IMR-90 (cell line): Measurements from ENCODE around the gene HNRNPM. TPM values are rescaled to one million over a fixed set of nuclear protein-coding genes. Genes with fewer than 3 reads are reported as not detected.

Experiments
- ATAC-seq: fragments of 200-7000 bp; cut with Tn5 transposase; 2 replicates; pipeline ENCODE4 v1.9.1; 2020; ENCODE audit warnings: low read depth, mild to moderate bottlenecking, moderate library complexity
- BruUV-seq: library from RNA; stranded (reverse); fragments of 400-500 nt; replicated peaks from 2 replicates; lab custom pipeline; 2021; lab: Mats Ljungman, UMichigan
- CTCF ChIA-PET: fragments of 300-600 bp; formaldehyde crosslinking; extraction: SDS; loops from one replicate; lab custom pipeline; 2021; ENCODE audit warnings: antibody characterized with exemption; lab: Yijun Ruan, JAX
- POLR2A ChIA-PET: fragments of 300-600 bp; sonication (Branson Sonifier 250); formaldehyde crosslinking; loops from one replicate; lab custom pipeline; 2022; ENCODE audit warnings: antibody characterized with exemption; ENCODE audit not compliant: unreplicated experiment; lab: Charles Lee
- DNase-seq: peaks from one replicate; pipeline ENCODE4 v3.0.0; 2013
- H2AFZ ChIP-seq: replicated peaks from 2 replicates; pipeline ENCODE3; 2013; ENCODE audit warnings: low read length, mild to moderate bottlenecking; ENCODE audit not compliant: poor library complexity
- H2AK5ac ChIP-seq: 2 replicates; pipeline ENCODE4 v1.6.1; 2013; ENCODE audit warnings: low read depth, low read length, inconsistent platforms
- H2AK9ac ChIP-seq: replicated peaks from 2 replicates; pipeline ENCODE3; 2013; ENCODE audit warnings: mild to moderate bottlenecking, low read depth, low read length, moderate library complexity; ENCODE audit not compliant: poor library complexity
- H2BK120ac ChIP-seq: 2 replicates; pipeline ENCODE4 v1.6.1; 2013; ENCODE audit warnings: low read depth, low read length, inconsistent platforms
- H2BK15ac ChIP-seq: 3 replicates; pipeline ENCODE4 v1.6.1; 2013; ENCODE audit warnings: low read depth, low read length, inconsistent platforms
- H2BK20ac ChIP-seq: 2 replicates; pipeline ENCODE4 v1.6.1; 2013; ENCODE audit warnings: low read depth, mild to moderate bottlenecking, inconsistent platforms, low read length, moderate library complexity
- H2BK5ac ChIP-seq: 2 replicates; pipeline ENCODE4 v1.6.1; 2013; ENCODE audit warnings: mild to moderate bottlenecking, low read depth, low read length, inconsistent platforms; ENCODE audit not compliant: poor library complexity, severe bottlenecking
- H3K14ac ChIP-seq: replicated peaks from 2 replicates; pipeline ENCODE4 v1.6.1; 2013; ENCODE audit warnings: low read depth, low read length, inconsistent platforms
- H3K18ac ChIP-seq: 2 replicates; pipeline ENCODE4 v1.6.1; 2013; ENCODE audit warnings: low read depth, low read length, control low read depth
- H3K23ac ChIP-seq: 2 replicates; pipeline ENCODE4 v1.6.1; 2013; ENCODE audit warnings: low read depth, low read length, inconsistent platforms
- H3K27ac ChIP-seq: 2 replicates; pipeline ENCODE4 v1.5.1; 2013; ENCODE audit warnings: mild to moderate bottlenecking, control low read depth, low read length; ENCODE audit not compliant: insufficient read depth
- H3K27me3 ChIP-seq: 2 replicates; pipeline ENCODE4 v1.6.1; 2013; ENCODE audit warnings: low read length; ENCODE audit not compliant: control insufficient read depth, insufficient read depth
- H3K36me3 ChIP-seq: 2 replicates; pipeline ENCODE4 v1.6.1; 2013; ENCODE audit warnings: low read length, mixed read lengths; ENCODE audit not compliant: control insufficient read depth, insufficient read depth
- H3K4ac ChIP-seq: 2 replicates; pipeline ENCODE4 v1.6.1; 2013; ENCODE audit warnings: low read depth, low read length, inconsistent platforms
- H3K4me1 ChIP-seq: 2 replicates; pipeline ENCODE4 v1.6.1; 2013; ENCODE audit warnings: low read length, mixed read lengths; ENCODE audit not compliant: control insufficient read depth, insufficient read depth
- H3K4me2 ChIP-seq: 2 replicates; pipeline ENCODE4 v1.6.1; 2013; ENCODE audit warnings: low read depth, mild to moderate bottlenecking, control low read depth, low read length, moderate library complexity
- H3K4me3 ChIP-seq: 2 replicates; pipeline ENCODE4 v1.5.1; 2013; ENCODE audit warnings: low read depth, mild to moderate bottlenecking, control low read depth, low read length, moderate library complexity; ENCODE audit not compliant: insufficient read depth
- H3K56ac ChIP-seq: 2 replicates; pipeline ENCODE4 v1.6.1; 2013; ENCODE audit warnings: low read length, inconsistent platforms; ENCODE audit not compliant: insufficient read depth; ENCODE audit errors: extremely low read depth
- H3K79me1 ChIP-seq, 2 experiments: 2 replicates each; pipeline ENCODE4 v1.6.1; 2013; ENCODE audit warnings: low read length in 2 of 2, inconsistent platforms in 1 of 2, low read depth in 1 of 2
- H3K9ac ChIP-seq: 2 replicates; pipeline ENCODE4 v1.6.1; 2013; ENCODE audit warnings: low read depth, low read length, control low read depth
- H3K9me1 ChIP-seq: 2 replicates; pipeline ENCODE4 v1.6.1; 2013; ENCODE audit warnings: low read length, inconsistent platforms; ENCODE audit not compliant: insufficient read depth
- H3K9me3 ChIP-seq: 2 replicates; pipeline ENCODE4 v1.6.1; 2013; ENCODE audit warnings: low read length; ENCODE audit not compliant: control insufficient read depth, insufficient read depth
- H4K20me1 ChIP-seq: 2 replicates; pipeline ENCODE4 v1.6.1; 2013; ENCODE audit warnings: low read length, inconsistent platforms; ENCODE audit not compliant: insufficient read depth
- H4K5ac ChIP-seq: 2 replicates; pipeline ENCODE4 v1.6.1; 2013; ENCODE audit warnings: mild to moderate bottlenecking, low read depth, low read length, control low read depth
- H4K8ac ChIP-seq, 2 experiments: 2 replicates each; pipeline ENCODE4 v1.6.1; 2013; ENCODE audit warnings: low read depth in 2 of 2, low read length in 2 of 2, control low read depth in 1 of 2, inconsistent platforms in 1 of 2
- H4K91ac ChIP-seq: 2 replicates; pipeline ENCODE4 v1.6.1; 2013; ENCODE audit warnings: low read depth, low read length, inconsistent platforms; ENCODE audit not compliant: insufficient read depth
- BHLHE40 ChIP-seq: fragments of 150-350 bp; IDR thresholded peaks from 2 replicates; pipeline ENCODE4 v1.6.1; 2016; ENCODE audit warnings: mild to moderate bottlenecking, low read depth, low read length
- CEBPB ChIP-seq: IDR thresholded peaks from 2 replicates; pipeline ENCODE4 v1.6.1; 2012; ENCODE audit warnings: low read depth, low read length, improper control_type of control experiment
- CTCF ChIP-seq: conservative IDR thresholded peaks from 2 replicates; pipeline ENCODE4 v1.5.1; 2012; ENCODE audit warnings: mild to moderate bottlenecking, low read depth, low read length, improper control_type of control experiment
- FOS ChIP-seq: fragments of 150-350 bp; IDR thresholded peaks from 2 replicates; pipeline ENCODE4 v1.6.1; 2016; ENCODE audit warnings: low read depth, low read length
- MAFK ChIP-seq: IDR thresholded peaks from 2 replicates; pipeline ENCODE4 v1.6.1; 2012; ENCODE audit warnings: low read depth, low read length, improper control_type of control experiment
- MAZ ChIP-seq: IDR thresholded peaks from 2 replicates; pipeline ENCODE4 v1.6.1; 2012; ENCODE audit warnings: low read depth, mild to moderate bottlenecking, low read length, improper control_type of control experiment, moderate library complexity, borderline replicate concordance
- MXI1 ChIP-seq: IDR thresholded peaks from 2 replicates; pipeline ENCODE4 v1.6.1; 2012; ENCODE audit warnings: low read depth, mild to moderate bottlenecking, low read length, moderate library complexity, borderline replicate concordance
- NFE2L2 ChIP-seq: fragments of 150-350 bp; IDR thresholded peaks from 2 replicates; pipeline ENCODE4 v1.6.1; 2016; ENCODE audit warnings: low read depth, mild to moderate bottlenecking, low read length
- POLR2A ChIP-seq: IDR thresholded peaks from 2 replicates; pipeline ENCODE4 v1.6.1; 2012; ENCODE audit warnings: mild to moderate bottlenecking, low read depth, low read length
- RAD21 ChIP-seq: IDR thresholded peaks from 2 replicates; pipeline ENCODE4 v1.6.1; 2012; ENCODE audit warnings: low read length, improper control_type of control experiment
- RCOR1 ChIP-seq: IDR thresholded peaks from 2 replicates; pipeline ENCODE4 v1.6.1; 2012; ENCODE audit warnings: mild to moderate bottlenecking, low read length, improper control_type of control experiment; ENCODE audit not compliant: insufficient replicate concordance
- RFX5 ChIP-seq: IDR thresholded peaks from 2 replicates; pipeline ENCODE4 v1.8.0; 2012; ENCODE audit warnings: low read depth, mild to moderate bottlenecking, low read length, moderate library complexity
- SMC3 ChIP-seq: fragments of 150-350 bp; IDR thresholded peaks from 2 replicates; pipeline ENCODE4 v1.6.1; 2016; ENCODE audit warnings: low read depth, mild to moderate bottlenecking, antibody characterized with exemption, low read length, moderate library complexity
- WGBS, 2 experiments: methylation state at CpG; one replicate each; pipeline versions ENCODE4 v1.1.5 to v1.1.7; 2013; ENCODE audit warnings: missing lambda C conversion rate in 2 of 2; ENCODE audit not compliant: insufficient read length in 1 of 2; ENCODE audit errors: extremely low coverage in 2 of 2; 5-methylcytosine and 5-hydroxymethylcytosine counted together
- dilution Hi-C: fragments of 300-500 bp; cut with HindIII; formaldehyde crosslinking; loops from one replicate; pipeline ENCODE4 v1.14.3; 2018; ENCODE audit warnings: low sequenced_read_pairs; ENCODE audit not compliant: unreplicated experiment
- in situ Hi-C: fragments of 300-500 bp; cut with MboI; formaldehyde crosslinking; loops from 3 replicates; pipeline ENCODE4 v1.14.3; 2019; ENCODE audit warnings: low sequenced_read_pairs, inconsistent platforms, mixed read lengths
- intact Hi-C: fragments of 100-400 bp; cut with micrococcal nuclease; formaldehyde crosslinking; loops from 2 replicates; pipeline ENCODE4 v1.10.0; 2022
- polyA plus RNA-seq, 3 experiments: library from polyadenylated mRNA; depleted of rRNA; stranded (reverse); fragments of >200 nt; gene quantifications; 2 replicates each; pipeline ENCODE4 v1.2.3, GENCODE V29; 2012; ENCODE audit warnings: low replicate concordance in 1 of 3
- total RNA-seq: library from RNA; depleted of rRNA; stranded (reverse); fragments of >200 nt; gene quantifications from 2 replicates; pipeline ENCODE4 v1.2.3, GENCODE V29; 2012
- TF ChIP-seq, protein P1 (sequence below): fragments of 150-350 bp; IDR thresholded peaks from 2 replicates; pipeline ENCODE4 v1.6.1; 2016; ENCODE audit warnings: low read depth, mild to moderate bottlenecking, low read length, moderate library complexity, borderline replicate concordance
- TF ChIP-seq, protein P2 (sequence below): fragments of 150-350 bp; IDR thresholded peaks from 2 replicates; pipeline ENCODE4 v1.6.1; 2017; ENCODE audit warnings: mild to moderate bottlenecking, antibody characterized with exemption, low read length, low read depth

Gene HNRNPM
- total and polyA plus RNA-seq, 2 of the 4 experiments (the other 2 are of a cell fraction): 75.6 to 197 TPM

DNA sequence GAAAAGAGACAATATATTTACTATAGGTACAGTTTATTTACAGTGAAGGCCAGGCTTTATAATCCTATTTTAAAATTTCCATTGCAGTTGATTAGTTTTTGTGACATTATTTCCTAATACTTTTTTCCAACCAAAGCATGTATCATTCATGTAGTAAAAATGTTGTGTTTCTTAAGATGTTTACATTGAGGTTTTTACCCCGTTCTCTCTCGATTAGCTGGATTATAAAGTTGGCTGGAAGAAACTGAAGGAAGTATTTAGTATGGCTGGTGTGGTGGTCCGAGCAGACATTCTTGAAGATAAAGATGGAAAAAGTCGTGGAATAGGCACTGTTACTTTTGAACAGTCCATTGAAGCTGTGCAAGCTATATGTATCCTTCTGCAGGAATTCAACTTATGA, 21.2 kb downstream of the HNRNPM start:
- peak overlapping the region; percentile 68; the same call in 1 of the 2 replicates for H3K14ac ChIP-seq
- H3K9me1 ChIP-seq: peaks cover 47% of the 10 kb centered on the region
- no peak overlapping the region for H2AK9ac ChIP-seq
- H4K91ac ChIP-seq: peak overlapping the region; percentile 46; the same call in 1 of the 2 replicates
- H3K27me3 ChIP-seq: no peaks in the 10 kb centered on the region
- WGBS, 2 experiments: 0% methylated on average over 2 of the region's 4 CpGs; no CpG with 5 or more reads in 1 of the 2 experiments
- H2AK5ac ChIP-seq: peak overlapping the region; percentile 2; the same call in 1 of the 2 replicates
- in situ Hi-C loops (no loop called here), intact Hi-C loops (no loop called here), dilution Hi-C loops (no loop called here)
- peaks cover 50 to 89% of the 10 kb centered on the region in 2 experiments for H3K79me1 ChIP-seq
- H3K4ac ChIP-seq: peak overlapping the region; percentile 71; the same call in 1 of the 2 replicates
- no peak overlapping the region for H2BK15ac ChIP-seq
- ATAC-seq (peak; percentile 82), DNase-seq (peak; percentile 91)
- H3K23ac ChIP-seq: peak overlapping the region; percentile 69; the same call in 1 of the 2 replicates
- no peak overlapping the region for H2AFZ ChIP-seq
- H2BK20ac ChIP-seq: peak overlapping the region; percentile 86; the same call in 1 of the 2 replicates
- peaks cover 56% of the 10 kb centered on the region for H3K36me3 ChIP-seq
- H3K9ac ChIP-seq: no peak overlapping the region
- peak overlapping the region; percentile 53; the same call in 1 of the 2 replicates for H3K18ac ChIP-seq
- ChIA-PET CTCF (interaction anchor here (1.4 kb wide), 1 partner anchor 9 kb away, joined by 6 read pairs; no protein-coding TSS in a partner anchor), POLR2A (no interaction called here)
- peak overlapping the region; percentile 98 for H2BK5ac ChIP-seq
- peak overlapping the region; percentile 76 for H2BK120ac ChIP-seq
- H3K4me2 ChIP-seq: peak overlapping the region; percentile 67; the same call in 1 of the 2 replicates
- no TSS peak for BruUV-seq
- H4K8ac ChIP-seq: peak overlapping the region in 1 of 2 experiments; percentile 64; a peak in 2 of 4 replicates
- peaks cover 91% of the 10 kb centered on the region for H4K20me1 ChIP-seq
- peak overlapping the region; percentile 87 for H3K27ac ChIP-seq
- peak overlapping the region; percentile 77; the same call in 1 of the 2 replicates for H4K5ac ChIP-seq
- H3K4me1 ChIP-seq: peaks cover 26% of the 10 kb centered on the region
- no peaks in the 10 kb centered on the region for H3K9me3 ChIP-seq
- no peak overlapping the region for H3K4me3 ChIP-seq
- peak overlapping the region; percentile 58; the same call in 1 of the 2 replicates for H3K56ac ChIP-seq
- TF ChIP-seq, protein P1, sequence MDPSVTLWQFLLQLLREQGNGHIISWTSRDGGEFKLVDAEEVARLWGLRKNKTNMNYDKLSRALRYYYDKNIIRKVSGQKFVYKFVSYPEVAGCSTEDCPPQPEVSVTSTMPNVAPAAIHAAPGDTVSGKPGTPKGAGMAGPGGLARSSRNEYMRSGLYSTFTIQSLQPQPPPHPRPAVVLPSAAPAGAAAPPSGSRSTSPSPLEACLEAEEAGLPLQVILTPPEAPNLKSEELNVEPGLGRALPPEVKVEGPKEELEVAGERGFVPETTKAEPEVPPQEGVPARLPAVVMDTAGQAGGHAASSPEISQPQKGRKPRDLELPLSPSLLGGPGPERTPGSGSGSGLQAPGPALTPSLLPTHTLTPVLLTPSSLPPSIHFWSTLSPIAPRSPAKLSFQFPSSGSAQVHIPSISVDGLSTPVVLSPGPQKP: no peak
- 0 out of 2 replicates have a peak, but pooled peaks have one; percentile 8 for TF ChIP-seq SMC3
- TF ChIP-seq RAD21: no peak
- TF ChIP-seq RCOR1: no peak
- no peak for TF ChIP-seq NFE2L2
- TF ChIP-seq FOS: peak; percentile 69; the same call in 1 of the 2 replicates
- TF ChIP-seq POLR2A: no peak
- peak; percentile 70 for TF ChIP-seq CEBPB
- no peak for TF ChIP-seq RFX5
- TF ChIP-seq MAZ: no peak
- TF ChIP-seq CTCF: no peak
- TF ChIP-seq MAFK: no peak
- TF ChIP-seq BHLHE40: no peak
- TF ChIP-seq, protein P2, sequence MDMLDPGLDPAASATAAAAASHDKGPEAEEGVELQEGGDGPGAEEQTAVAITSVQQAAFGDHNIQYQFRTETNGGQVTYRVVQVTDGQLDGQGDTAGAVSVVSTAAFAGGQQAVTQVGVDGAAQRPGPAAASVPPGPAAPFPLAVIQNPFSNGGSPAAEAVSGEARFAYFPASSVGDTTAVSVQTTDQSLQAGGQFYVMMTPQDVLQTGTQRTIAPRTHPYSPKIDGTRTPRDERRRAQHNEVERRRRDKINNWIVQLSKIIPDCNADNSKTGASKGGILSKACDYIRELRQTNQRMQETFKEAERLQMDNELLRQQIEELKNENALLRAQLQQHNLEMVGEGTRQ: no peak
- TF ChIP-seq MXI1: no peak
